NCI-H226 (cell line): ENCODE measurements around the gene ANKRD39.
A peak's percentile ranks its signal among the peaks of the same experiment; 100 is the strongest.

Source experiments
- DNase-seq: peaks from one replicate; pipeline ENCODE4 v3.0.0-alpha.2; 2015

ANKRD39 gene

DNA sequence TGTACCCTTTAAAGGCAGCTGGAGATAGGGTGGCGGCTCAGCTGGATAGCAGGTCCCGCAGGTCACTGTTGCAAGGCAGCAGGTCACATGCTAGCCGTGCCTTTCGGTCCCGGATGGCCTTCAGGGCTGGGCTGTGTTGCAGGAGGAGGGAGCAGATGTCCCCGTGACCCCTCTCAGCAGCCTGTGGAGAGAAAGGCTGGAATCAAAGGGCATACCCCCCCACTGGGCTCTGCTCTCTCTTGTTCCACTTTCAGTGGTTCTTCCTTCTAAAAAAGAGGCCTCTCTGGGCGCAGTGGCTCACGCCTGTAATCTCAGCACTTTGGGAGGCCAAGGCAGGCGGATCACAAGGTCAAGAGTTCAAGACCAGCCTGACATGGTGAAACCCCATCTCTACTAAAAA lies 9.6 kb downstream of the ANKRD39 start:
- no peak for DNase-seq

- no peak for DNase-seq
These were observed 10.2 kb downstream of the ANKRD39 start for GRCh38 chr2:96847586-96847985.

- DNase-seq: no peak
These were observed 11.0 kb downstream of the ANKRD39 start for GRCh38 chr2:96846825-96847224.

DNA sequence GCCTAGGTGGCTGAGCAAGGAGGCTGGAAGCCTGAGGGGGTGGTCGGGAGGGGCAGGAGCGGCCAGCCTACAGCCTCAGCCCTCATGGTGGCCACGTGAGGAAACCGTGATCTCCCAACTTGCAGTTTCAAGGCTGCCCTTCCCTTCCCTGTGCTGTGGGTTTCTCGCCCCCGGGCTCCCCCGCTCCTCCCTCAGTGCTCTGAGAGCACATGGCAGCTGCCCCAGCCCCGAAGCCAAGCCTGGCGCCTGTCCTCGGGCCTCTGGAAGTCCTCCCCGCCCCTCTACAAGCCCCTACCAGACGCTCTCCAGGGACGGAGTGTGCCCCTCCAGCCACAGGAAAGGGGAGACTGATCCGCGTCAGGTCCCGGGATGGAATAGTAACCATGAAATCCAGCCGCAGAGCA lies 13.4 kb downstream of the ANKRD39 start:
- DNase-seq: no peak

DNA sequence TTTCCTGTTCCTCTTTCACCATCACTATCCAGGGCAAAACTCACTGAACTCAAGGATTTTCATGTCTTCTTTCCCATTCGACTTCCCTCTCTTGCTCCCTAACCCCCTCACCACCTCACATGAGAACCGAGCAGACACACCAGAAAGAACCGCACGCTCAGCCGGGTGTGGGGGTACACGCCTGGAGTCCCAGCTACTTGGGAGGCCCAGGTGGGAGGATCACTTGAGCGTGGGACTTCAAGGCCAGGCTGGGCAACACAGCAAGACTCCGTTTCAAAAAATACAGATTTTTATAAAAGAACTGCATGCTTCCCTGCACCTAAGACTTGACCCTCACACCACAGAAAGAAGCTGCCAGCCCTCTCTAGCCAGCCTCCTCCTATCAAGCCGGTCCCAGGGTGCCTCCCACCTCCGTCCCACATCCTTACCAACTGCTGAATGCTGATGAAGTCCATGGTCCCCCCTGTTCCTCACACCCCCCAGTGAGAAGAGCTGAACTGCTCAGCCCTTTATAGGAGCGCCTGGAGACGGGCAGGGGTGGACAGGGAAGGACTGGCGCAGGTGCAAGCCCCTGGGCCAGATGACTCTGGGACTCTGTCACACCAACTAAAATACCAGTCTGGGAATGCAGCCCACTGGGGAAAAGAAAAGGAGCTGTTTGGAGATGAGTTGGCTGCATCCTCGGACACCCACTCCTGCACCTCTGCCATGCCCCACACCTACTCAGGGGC lies 14.1 kb downstream of the ANKRD39 start, which contains the start of gene ANKRD23:
Gene ANKRD23 (minus strand): TSS at position 484 of the 731 bp plus-strand sequence. CDS start 29 bp downstream, at position 455.
- DNase-seq: no peak

GRCh38 chr2:96842600-96842999 lies 15.2 kb downstream of the ANKRD39 start:
- no peak for DNase-seq

DNA sequence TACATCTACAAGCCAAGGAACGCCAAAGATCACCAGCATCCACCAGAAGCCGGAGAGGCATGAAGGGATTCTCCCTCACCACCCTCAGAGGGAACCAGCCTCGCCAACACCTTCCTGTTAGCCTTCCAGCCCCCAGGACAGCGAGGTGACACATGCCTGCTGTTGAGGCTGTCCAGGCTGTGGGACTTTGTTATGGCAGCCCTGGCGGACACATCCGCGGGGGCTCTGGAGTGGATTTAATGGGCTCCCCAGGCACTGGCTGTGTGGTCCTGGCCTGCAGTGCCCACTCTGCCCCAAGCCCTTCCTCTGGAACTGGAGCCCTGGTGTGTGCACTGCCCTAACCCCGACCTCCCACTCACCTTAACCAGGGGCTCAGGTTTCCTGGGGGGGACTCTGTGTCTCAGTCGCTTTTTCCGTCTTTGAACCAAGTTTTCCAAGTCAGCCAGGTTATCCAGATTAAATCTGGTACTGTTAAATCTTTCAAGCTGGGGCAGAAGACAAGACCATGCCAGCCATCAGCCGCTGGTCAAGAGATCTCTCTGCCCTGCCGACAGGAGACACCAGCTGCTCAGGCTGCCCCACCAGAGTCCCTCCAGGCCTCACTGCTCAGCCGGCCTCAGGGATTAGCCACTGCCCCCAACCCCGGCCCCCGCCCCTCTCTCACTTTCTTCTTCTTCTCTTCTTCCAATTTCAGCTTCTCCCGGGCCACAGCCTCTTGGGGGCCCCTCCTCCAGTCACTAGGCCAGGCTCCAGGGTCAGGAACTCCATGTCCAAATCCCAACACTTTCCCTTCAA lies 15.9 kb downstream of the ANKRD39 start:
- no peak for DNase-seq

GRCh38 chr2:96839875-96840850 lies 17.7 kb downstream of the ANKRD39 start:
- DNase-seq: no peak

- DNase-seq: no peak
These were observed 18.4 kb downstream of the ANKRD39 start for GRCh38 chr2:96839293-96839874.

- DNase-seq: no peak
These were observed 19.2 kb downstream of the ANKRD39 start for GRCh38 chr2:96838345-96839292.

DNA sequence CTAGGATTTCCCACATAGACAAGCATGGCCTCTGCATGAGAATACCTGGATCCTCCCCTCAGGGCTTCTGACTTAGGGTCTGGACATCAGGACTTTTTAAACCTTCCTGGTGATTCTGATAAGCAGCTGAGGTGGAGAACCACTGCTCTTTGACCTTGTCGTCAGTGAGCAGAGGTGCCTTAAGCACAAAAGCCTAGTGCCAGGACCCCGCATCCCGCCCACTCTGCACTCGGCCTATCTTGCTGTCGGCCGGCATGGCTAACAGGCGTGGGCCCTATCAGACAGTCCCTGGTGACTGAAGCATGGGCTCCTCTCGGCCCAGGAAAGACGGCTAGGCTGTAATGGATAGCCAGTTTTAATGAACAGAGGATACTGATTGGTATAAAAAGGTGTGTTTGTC lies 20.2 kb downstream of the ANKRD39 start:
- no peak for DNase-seq

GRCh38 chr2:96835830-96836229 lies 22.0 kb downstream of the ANKRD39 start:
- no peak for DNase-seq

- DNase-seq: peak; percentile 44
These were observed 24.9 kb downstream of the ANKRD39 start for GRCh38 chr2:96832754-96833507.

DNA sequence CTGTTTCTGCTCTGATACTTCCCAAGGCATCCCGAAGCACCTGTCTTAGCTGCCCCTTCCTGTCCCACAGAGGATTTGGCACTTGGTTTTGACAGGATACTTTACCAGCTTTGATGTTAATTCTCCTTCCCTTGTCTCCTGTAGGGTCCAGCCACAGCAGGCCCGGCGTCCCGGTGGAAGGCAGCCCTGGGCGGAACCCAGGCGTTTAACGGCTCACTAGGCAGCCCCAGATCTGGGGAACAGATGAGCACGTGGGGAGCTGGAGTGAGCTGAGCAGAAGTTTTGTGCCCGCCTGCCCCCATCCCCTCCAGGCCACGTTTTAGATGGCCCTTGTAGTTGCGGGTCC lies 25.4 kb downstream of the ANKRD39 start:
- no peak for DNase-seq

DNA sequence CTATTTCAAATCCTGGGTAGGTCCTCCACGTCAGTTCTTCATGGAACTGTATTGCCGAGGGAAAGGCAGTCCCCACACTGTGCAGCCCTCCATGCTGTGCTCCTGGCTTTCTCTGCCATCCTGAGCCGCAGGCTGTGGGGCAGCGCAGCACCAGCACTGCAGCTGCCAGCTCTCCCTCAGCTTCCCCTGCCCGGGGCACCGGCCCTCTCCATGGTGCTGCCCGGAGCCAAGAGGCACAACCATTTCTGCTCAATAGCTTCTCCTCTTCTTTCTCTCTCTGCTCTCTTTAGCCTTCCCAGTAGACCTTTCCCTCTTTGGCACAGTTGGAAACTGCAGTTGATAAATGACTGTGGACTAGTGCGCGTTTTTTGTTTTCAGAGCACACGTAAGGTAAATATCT lies 26.1 kb downstream of the ANKRD39 start:
- no peak for DNase-seq

- no peak for DNase-seq
These were observed 27.7 kb downstream of the ANKRD39 start for GRCh38 chr2:96830044-96830562.

DNA sequence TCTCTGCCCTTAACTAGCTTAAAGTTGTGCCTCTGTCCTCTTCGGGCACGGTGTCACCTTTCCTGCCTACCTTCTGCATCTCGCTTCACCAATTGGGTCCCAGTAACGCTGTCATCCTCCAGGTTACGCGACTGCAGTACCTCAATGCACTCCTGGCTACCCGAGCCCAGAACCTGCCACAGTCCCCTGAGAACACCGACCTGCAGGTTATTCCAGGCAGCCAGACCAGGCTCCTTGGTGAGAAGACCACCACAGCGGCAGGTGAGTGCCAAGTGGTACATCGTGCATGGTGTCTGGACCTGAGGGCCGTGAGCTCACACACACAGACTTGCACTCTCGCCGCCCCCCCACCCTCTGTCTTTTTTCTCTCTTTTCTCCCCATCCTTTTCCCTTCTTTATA lies 28.9 kb downstream of the ANKRD39 start:
- no peak for DNase-seq

DNA sequence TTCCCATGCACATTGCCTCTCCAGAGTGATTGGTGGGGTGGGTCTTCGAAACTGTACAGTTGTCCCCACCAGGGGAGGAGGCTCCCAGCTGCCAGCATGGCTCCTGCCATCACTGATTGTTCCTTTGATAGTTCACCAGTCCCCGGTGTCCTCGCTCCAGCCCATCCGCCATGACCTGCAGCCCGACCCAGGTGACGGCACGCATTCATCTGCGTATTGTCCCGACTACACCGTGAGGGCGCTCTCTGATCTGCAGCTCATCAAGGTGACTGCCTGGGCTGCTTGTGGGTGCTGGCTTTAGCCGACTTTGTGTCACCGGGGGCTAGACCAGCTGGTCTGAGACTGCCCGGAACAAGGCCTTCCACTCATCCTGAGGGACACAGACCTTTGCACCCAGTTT lies 29.4 kb downstream of the ANKRD39 start:
- DNase-seq: no peak

- no peak for DNase-seq
These were observed 31.1 kb downstream of the ANKRD39 start for GRCh38 chr2:96826546-96827278.

DNA sequence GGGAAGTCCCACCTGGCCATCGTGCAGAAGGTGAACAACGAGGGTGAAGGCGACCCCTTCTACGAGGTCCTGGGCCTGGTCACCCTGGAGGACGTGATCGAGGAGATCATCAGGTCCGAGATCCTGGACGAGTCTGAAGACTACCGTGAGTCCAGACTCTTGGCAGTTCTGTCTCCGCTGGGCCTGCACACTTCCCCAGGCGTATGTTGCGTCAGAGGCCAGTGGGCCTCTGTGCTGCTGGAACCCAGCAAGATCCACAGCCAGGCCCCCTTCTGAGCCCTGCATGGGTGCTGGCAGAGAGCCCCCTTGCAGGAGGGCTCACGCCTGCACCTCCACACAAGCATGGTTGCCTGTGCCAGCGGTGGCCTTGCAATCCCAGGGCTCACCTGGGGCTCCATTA lies 32.8 kb downstream of the ANKRD39 start:
- DNase-seq: no peak
